HG03520 (cell line): Measurements from ENCODE around the gene CD8B.
"Not testable (repeated sequence)": the region's sequence is repeated elsewhere in the genome, so short reads cannot be mapped to it uniquely, and the experiment has no call there.

ENCODE experiments used
- ATAC-seq: cut with Tn5 transposase; IDR thresholded peaks from one replicate; pipeline ENCODE4 v1.9.1; 2021; ENCODE audit warnings: mild to moderate bottlenecking, moderate library complexity; ENCODE audit not compliant: unreplicated experiment

CD8B gene

GRCh38 chr2:86836915-86837695 is 24.6 kb downstream of the CD8B start:
- not testable (repeated sequence) for ATAC-seq

GRCh38 chr2:86835548-86835889 is 26.2 kb downstream of the CD8B start:
- not testable (repeated sequence) for ATAC-seq

- ATAC-seq = no peak
Measured at GRCh38 chr2:86833315-86833714, 28.4 kb downstream of the CD8B start.

GRCh38 chr2:86832334-86833096 is 29.2 kb downstream of the CD8B start:
- no peak for ATAC-seq

- ATAC-seq = no peak
Measured at GRCh38 chr2:86831537-86831936, 30.1 kb downstream of the CD8B start.

- ATAC-seq = no peak
Measured at GRCh38 chr2:86826951-86827350, 34.7 kb downstream of the CD8B start.

GRCh38 chr2:86825693-86826381 is 35.8 kb downstream of the CD8B start:
- ATAC-seq = no peak

- no peak for ATAC-seq
Measured at GRCh38 chr2:86825036-86825692, 36.5 kb downstream of the CD8B start.

- ATAC-seq = no peak
Measured at GRCh38 chr2:86822668-86823345, 38.9 kb downstream of the CD8B start.

GRCh38 chr2:86821842-86822241 is 39.8 kb downstream of the CD8B start:
- ATAC-seq = no peak

- no peak for ATAC-seq
Measured at GRCh38 chr2:86821306-86821705, 40.4 kb downstream of the CD8B start.

- no peak for ATAC-seq
Measured at GRCh38 chr2:86818957-86819356, 42.7 kb downstream of the CD8B start.

GRCh38 chr2:86818114-86818801 is 43.4 kb downstream of the CD8B start:
- no peak for ATAC-seq

GRCh38 chr2:86815611-86816010 is 46.1 kb downstream of the CD8B start:
- no peak for ATAC-seq

GRCh38 chr2:86809481-86810121 is 52.1 kb downstream of the CD8B start:
- ATAC-seq = no peak

GRCh38 chr2:86808315-86809161 is 53.1 kb downstream of the CD8B start:
- peak; percentile 97 for ATAC-seq

- ATAC-seq = no peak
Measured at GRCh38 chr2:86807468-86808275, 54.0 kb downstream of the CD8B start.

- ATAC-seq = no peak
Measured at GRCh38 chr2:86807133-86807467, 54.6 kb downstream of the CD8B start.
